Astrocyte of the cerebellum (primary cell): Measurements from ENCODE around the gene INTS6L.
A peak's percentile ranks its signal among the peaks of the same experiment; 100 is the strongest.

Experiments used
- DNase-seq: peaks from one replicate; pipeline ENCODE4 v3.0.0-alpha.2; 2011; ENCODE audit warnings: low read depth
- H3K4me3 ChIP-seq: 2 replicates; pipeline ENCODE4 v1.5.1; 2011; ENCODE audit warnings: mild to moderate bottlenecking, low read depth, low read length, moderate library complexity
- CTCF ChIP-seq: IDR thresholded peaks from 2 replicates; pipeline ENCODE4 v1.5.1; 2012; ENCODE audit warnings: low read length, low read depth, moderate library complexity, mild to moderate bottlenecking; ENCODE audit errors: missing control alignments
- in situ Hi-C: cut with HindIII; loops from 2 replicates; pipeline ENCODE4 v1.10.0; 2017; ENCODE audit warnings: low sequenced_read_pairs

The INTS6L gene

GRCh38 chrX:135512508-135513129 lies 7.8 kb upstream of the INTS6L start:
- no peak overlapping the region for H3K4me3 ChIP-seq
- no peak for TF ChIP-seq CTCF
- in situ Hi-C loops, result no loop called here
- no peak for DNase-seq

- in situ Hi-C loops, result no loop called here
Measured at GRCh38 chrX:135513130-135513515, 7.3 kb upstream of the INTS6L start.

GRCh38 chrX:135516376-135516775 lies 4.1 kb upstream of the INTS6L start:
- TF ChIP-seq CTCF, result no peak
- DNase-seq, result no peak
- no peak overlapping the region for H3K4me3 ChIP-seq
- in situ Hi-C loops, result no loop called here

More at GRCh38 chrX:135513130-135513515, 7.3 kb upstream of the INTS6L start:
- DNase-seq, result no peak
- H3K4me3 ChIP-seq, result no peak overlapping the region
- TF ChIP-seq CTCF, result no peak

- TF ChIP-seq CTCF, result no peak
- no peak overlapping the region for H3K4me3 ChIP-seq
- in situ Hi-C loops, result no loop called here
- no peak for DNase-seq
Measured at GRCh38 chrX:135518161-135518560, 2.3 kb upstream of the INTS6L start.

- no peak for TF ChIP-seq CTCF
- in situ Hi-C loops, result no loop called here
- DNase-seq, result peak; percentile 24
- peak overlapping the region; percentile 65 for H3K4me3 ChIP-seq
Measured at GRCh38 chrX:135520022-135520552, 373 bp upstream of the INTS6L start.

GRCh38 chrX:135521405-135522131 lies 1.1 kb downstream of the INTS6L start:
- in situ Hi-C loops, result no loop called here
- peak overlapping the region; percentile 65 for H3K4me3 ChIP-seq
- no peak for TF ChIP-seq CTCF
- DNase-seq, result peak; percentile 55
